ENCODE data around the gene GLYR1.
A peak's percentile ranks its signal among the peaks of the same experiment; 100 is the strongest.

GLYR1 gene

GRCh38 chr16:4805231-4805630 is 41.9 kb downstream of the GLYR1 start:
- DNase-seq (ENCODE audit: low spot score) = no peak

DNA sequence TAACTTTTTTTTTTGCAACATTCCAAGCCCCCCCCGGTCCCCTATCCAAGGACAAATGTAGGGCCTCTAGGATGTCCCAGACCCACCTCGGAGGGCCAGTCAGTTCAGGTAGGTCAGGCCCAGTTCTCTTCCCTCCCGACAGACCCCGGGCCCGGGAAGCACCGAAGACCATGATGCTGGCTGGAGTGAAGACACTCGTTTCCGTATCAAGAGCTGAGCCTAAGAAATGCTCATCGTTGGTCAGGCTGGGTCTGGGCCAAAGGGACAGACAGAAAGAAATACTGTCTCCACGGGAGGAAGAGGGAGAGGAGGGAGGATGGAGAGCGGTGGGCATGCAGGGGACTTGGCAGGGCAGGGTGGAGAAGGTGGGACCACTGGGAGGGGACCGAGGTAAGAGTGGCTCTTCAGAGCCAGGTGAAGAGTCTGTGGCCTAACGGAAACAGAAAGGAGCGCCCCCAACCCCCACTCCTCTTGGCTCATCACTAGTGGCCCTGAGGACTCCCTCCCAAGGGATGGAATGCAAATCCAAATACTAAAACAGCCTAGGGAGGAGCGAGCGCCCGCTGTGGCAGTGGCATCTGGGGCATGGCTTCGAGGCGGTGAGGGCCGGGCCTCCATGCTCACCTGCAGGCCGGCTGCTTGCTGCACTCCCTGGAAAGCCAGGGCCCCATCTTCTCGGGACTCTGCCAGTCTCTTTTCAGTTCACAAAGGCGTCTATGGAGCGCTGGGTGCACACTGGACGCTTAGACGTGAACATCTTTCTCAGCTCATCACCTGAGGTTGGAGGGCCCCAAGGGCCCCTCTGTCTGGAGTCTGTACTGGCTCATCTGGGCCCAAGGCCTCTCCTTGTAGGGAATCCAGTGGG is 43.0 kb downstream of the GLYR1 start:
- DNase-seq (ENCODE audit: low spot score) = no peak

- DNase-seq (ENCODE audit: low spot score) = no peak
These were observed 43.7 kb downstream of the GLYR1 start for GRCh38 chr16:4803401-4803844.

DNA sequence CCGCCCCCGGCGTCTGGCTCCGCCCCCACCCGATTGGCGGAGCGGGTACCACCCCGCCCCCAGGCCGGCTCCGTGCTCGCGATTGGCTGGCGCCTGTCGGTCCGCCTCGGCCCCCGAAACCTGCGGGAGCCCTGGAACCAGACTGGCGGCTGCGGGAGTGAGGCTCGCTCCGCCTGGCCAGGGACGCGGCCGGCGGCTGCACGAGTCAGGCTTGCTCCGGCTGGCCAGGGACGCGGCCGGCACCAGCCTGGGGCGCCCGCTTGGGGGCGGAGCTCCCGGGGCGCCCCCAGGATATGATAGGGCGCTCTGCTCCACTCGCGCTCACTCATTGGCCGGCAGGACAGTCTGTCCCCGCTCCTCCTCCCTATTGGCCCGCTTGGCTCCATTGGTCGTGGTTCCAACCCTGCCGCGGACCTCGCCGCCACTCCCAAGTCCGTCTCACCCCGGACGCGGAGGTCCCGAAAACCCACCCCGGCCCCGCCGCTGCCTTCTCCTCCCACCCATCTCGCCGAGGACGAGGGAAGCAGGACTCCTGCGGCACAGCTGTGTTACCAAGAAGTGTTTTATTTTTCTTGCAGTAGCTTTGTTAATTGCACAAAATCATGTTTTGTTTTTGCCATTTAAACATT is 44.3 kb downstream of the GLYR1 start:
- peak; percentile 94 for DNase-seq (ENCODE audit: low spot score)

DNA sequence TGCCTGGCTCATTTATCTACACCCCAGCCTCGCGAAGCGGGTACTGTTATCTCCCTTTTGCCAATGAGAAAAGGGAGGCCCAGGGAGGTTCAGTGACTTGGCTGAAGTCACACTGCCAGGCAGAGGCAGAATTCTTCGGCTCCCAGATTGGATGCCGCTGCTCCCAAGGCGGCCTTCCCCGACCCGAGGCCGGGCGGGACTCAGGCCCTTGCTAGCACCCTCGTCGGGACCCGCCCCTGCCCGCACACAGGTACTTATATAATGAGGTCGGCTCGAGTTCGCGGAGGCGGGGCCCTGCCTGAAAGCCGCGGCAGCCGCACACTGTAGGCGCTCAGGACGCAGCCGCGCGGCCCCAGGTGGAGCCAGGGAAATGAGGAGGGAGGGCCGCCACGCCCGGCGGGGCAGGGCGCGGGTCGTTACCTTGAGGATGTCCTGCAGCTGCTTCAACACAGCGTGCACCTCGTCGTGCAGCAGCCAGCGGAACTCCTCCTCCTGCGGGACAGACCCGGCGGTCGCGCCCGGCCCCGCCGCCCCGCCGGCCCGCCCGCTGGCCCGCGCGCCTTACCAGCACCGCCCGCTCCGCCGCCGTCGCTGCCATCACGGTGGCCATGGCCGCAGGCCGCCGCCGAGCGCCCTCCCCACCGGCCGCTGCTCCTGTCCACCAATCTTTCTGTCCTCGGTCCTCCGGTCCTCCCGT is 45.0 kb downstream of the GLYR1 start, which contains the start of gene ROGDI:
Gene ROGDI, minus strand, starts transcription at position 672 of the 697 bp plus-strand sequence. Its CDS starts 62 bp downstream, at position 610.
- DNase-seq (ENCODE audit: low spot score) = peak; percentile 80

DNA sequence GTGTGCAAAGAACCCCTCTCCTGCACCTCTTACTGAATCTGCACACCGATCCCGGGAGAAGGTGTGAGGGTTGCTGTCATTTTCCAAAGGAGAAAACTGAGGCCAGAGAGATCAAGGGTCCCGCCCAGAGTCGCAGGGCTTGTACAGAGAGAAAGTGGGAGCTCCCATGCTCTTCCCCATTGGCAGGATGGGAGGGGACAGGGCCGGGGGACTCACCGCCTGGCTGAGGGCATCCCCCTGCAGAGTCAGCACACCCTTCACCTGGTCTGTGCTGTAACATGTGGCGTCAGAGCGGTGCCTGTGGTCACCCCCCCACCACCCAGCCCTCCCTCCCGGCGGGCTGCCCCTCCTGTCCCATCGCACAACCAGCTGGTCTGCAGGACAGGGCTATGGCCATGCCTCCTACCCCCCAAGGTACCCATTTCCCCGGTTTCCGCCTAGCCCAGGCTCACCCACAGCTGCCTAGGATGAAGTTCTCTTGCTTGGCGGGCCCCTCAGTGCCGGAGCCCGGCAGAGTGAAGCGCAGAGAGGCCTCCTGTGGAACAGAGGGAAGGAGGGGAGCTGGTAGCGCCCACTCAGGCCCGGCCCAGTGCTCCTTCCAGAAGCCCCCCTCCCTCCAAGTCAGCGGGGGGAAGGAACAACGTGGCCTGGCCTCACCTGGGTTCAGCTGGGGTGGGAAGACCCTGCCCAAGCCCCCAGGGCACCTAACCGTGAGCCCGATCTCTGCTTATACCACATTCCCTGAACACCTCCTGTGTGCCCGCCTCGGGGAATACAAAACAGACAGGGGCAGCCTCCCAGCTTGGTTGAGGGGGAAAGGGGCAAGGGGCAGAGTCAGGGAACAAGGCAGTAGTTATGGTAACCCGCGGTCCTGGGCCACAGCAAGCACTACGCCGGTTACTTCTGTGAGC is 45.8 kb downstream of the GLYR1 start:
- DNase-seq (ENCODE audit: low spot score) = no peak

DNA sequence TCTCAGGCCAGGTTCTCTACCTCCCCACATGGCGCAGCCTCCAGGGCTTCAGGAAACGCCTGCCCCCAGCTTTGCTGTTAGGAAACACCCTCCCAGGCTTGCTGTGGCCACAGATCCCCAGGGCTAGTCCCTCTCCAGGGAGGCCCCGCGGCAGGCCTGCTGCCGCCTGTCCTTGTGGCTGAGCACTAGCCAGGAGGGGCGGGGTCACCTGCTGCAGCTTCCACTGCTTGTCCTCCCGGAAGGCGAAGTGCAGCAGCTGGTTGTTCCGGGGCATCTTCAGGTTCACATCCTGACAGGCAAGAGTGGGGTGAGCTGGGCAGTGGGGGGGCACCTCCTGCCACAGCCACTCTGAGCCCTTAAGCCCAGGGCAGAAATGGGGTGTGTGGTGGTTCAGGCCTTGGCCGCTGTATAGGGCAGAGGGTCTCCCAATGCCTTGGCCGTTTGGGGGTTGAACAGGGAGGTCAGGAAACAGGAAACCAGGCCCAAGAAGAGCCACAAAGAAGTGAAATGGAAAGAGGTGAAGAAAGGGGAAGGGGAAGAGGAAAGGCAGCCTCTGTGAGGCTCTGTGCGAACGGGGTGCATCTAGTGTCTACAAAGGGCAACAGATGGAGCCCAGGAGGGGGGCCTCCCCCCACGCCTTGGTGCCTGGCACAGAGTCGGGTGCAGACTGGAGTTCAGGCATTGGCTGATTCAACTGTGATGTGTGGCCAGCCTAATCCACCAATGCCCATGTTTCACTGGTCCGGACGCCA is 46.6 kb downstream of the GLYR1 start:
- no peak for DNase-seq (ENCODE audit: low spot score)

DNA sequence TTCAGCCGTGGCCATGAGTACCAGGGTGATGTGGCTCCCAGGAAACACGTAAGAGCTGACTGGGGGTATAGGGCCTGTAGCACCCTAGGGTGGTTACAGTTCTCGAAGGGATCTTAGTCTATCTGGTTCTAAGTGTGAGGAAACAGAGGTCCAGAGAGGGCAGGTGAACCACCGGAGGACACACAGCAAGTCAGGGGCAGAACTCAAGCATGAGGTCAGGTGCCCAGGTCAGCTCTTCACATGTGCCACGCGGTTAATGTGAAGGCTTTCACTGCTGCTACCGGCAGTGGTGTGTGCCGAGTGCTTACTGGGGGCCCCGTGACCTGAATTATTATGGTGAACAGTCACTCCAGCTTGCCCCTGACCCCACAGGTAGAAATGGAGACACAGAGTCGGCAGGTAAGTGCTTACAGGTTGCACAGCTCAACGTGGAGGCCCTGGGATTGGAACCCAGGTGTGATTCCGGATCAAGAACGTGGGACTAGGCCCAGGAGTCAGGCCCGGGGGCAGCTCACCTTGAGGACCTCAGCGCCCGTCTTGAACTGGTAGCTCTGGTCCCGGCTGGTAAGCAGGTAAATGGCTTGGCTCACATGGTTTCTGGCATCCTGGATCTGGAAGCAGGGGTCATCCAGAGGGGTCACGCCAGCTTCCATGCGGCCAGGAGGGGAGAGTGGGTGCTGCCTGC is 47.8 kb downstream of the GLYR1 start:
- DNase-seq (ENCODE audit: low spot score) = no peak

GRCh38 chr16:4798456-4798855 is 48.6 kb downstream of the GLYR1 start:
- DNase-seq (ENCODE audit: low spot score) = no peak

DNA sequence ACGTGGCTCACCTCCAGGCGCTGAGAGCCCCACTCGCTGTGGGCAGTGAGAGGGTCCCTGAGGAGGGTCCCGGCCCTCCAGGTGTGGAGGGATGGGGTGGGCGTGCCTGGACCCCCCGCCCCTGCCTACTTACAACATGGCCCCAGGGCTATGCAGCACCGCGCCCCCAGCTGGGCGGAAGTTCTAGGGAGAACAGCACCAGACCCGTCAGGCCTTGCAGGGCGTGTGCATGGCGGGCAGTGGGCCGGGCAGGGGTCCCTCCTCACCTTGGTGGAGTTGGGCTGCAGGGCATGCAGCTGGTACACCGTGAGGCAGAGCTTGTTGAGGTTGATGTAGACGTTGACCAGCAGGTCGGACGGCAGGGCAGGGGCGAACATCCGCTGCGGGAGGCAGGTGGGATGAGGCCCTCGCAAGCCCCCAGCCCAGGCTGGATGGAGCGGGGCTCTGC is 49.3 kb downstream of the GLYR1 start:
- no peak for DNase-seq (ENCODE audit: low spot score)

DNA sequence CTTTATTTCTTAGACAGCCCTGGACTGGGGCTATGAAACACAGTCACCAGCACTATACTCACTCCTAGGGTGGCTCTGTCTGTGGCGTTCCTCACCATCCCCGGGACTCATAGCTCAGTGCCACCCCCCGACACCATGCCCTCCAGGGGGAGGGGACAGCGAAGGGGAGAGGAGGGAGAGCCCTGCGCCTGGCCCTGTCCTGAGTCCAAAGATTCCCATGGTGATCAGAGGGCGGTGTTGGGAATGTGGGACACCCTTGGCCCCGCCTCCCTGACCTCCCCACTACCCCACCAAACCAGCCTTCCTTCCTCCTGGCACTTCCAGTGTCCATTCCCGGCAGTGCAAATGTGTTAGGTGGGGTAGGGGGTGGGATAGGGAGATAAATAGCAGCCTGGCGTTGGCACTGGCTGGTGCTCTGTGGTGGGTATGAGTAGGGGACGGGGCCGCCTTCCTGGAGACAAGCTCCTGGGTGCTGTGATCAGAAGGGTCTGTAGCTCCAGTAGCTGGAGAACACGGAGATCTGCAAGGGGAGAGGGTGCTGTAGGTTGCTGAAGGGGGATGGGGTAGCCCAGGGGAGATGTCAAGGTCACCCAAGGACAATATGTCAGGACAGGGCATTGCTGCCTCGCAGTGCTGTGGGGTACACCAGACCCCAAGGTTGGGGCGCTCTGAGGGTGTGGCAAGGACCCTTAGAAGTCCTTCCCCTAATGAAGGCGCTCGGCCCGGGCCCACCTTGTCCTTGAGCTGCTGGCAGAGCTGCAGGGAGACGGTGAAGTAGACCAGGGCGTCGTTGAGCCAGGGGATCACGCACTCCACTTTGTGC is 49.9 kb downstream of the GLYR1 start:
- DNase-seq (ENCODE audit: low spot score) = no peak

DNA sequence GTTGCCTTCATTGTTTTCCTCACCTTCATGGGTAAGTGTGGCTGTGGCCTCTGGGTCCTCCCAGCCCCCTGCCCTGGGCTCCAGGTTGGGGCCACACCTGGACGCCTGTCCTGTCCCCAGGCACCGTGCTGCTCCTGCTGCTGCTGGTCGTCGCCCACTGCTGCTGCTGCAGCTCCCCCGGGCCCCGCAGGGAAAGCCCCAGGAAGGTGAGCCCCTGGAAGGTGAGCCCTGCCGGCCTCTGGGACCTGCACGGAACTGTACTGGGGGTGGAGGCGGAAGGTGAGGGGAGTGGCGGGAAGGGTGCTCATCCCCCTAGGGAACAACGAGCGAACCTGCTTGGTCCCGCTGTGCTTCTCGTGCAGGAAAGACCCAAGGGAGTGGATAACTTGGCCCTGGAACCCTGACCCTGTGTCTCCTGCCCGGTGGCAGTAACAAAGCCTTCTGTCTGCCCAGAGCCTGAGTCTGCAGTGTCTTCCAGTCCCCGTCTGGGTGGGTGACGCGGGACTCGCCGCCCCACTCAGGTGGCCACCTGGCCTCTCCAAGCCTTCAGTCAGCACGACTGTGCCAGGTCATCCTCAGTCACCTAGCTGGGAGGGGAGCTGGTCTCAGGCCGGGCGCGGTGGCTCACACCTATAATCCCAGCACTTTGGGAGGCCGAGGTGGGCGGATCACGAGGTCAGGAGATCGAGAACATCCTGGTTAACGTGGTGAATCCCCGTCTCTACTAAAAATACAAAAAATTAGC is 51.1 kb downstream of the GLYR1 start:
- DNase-seq (ENCODE audit: low spot score) = no peak

- DNase-seq (ENCODE audit: low spot score) = no peak
These were observed 51.8 kb downstream of the GLYR1 start, which contains the start of gene SMIM22 for GRCh38 chr16:4795181-4795827. Gene SMIM22 (plus strand): TSS chr16:4795369. CDS start chr16:4795735, 366 bp downstream.

DNA sequence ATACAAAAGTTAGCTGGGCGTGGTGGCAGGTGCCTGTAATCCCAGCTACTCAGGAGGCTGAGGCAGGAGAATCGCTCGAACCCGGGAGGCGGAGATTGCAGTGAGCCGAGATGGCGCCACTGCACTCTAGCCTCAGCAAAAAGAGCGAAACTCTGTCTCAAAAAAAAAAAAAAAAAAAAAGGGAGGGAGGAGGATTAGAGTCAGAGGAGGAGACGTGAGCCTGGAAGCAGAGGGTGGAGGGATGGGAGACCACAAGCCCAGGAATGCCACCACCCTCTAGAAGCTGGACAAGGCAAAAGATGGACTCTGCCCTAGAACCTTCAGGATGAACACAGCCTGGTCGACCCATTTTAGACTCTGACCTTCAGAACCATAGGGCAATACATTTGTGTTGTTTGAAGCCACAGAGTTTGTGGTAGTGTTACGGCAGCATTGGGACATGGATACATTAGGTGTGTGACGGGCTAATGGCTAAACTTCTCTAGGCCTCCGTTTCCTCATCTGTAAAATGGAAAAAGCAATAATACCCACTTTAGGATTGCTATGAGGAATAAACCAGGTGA is 54.1 kb downstream of the GLYR1 start:
- DNase-seq (ENCODE audit: low spot score) = no peak

DNA sequence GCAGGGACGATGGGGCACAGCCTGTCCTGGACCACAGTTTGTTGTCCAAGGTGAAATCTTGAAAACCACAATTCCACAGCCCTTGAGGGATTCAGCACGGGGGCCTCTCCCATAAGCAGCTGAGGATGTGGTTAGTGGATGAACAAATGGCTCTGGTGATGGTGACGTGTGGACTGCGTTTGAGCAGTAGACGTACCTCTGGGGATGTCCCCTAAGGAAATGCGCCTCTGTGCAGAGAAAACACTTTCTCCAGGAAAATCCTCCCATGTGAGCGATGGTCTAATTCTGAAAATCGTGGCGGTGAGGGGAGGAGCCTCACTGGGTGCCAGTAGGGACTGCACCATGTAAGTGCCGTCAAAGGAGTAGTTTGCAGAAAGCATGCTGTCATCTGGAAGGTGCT is 56.2 kb downstream of the GLYR1 start:
- DNase-seq (ENCODE audit: low spot score) = no peak

DNA sequence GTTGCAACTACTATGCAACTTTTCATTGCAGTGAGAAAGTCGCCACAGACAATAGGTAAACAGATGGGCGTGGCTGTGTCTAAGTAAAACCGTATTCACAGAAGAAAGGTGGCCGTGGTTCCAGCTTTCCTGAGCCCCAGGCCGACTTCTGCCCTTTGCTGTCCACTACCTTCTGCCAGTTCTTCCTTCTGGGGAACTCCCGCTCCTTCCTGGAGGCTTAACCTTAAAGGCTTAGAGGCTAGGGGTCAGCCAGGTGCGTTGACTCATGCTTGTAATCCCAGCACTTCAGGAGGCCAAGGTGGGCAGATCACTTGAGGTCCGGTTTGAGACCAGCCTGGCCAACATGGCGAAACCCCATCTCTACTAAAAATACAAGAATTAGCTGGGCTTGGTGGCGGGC is 56.8 kb downstream of the GLYR1 start:
- DNase-seq (ENCODE audit: low spot score) = no peak

DNA sequence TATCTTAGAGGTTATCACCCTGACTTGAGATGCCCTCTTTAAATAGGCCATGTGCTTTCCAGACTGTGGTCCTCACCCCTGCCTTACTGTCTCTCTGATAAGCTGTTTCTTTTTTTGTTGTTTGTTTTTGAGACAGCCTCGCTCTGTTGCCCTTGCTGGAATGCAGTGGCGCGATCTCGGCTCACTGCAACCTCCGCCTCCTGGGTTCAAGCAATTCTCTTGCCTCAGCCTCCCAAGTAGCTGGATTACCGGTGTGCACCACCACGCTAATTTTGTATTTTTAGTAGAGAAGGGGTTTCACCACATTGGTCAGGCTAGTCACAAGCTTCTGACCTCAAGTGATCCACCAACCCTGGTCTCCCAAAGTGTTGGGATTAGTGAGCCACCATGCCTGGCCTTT is 58.2 kb downstream of the GLYR1 start:
- DNase-seq (ENCODE audit: low spot score) = no peak

DNA sequence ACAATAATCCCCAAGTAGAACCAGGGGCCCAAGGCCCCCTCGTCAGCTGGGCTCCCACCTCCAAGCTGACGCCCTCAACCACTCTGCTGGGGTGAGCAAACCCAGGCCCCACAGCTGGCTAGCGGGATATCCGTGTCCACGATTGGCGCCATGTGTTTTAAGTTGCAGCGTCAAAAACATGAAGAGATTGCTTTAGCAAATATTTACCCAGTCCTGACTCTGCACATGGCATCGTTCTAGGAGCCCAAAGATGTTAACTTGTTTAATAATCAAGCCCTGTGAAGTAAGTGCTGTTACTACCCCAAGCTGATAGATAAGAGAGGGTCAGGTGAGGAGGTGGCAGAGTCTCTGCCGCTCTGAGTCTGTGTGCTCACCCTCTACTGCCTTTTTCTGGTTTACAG is 58.6 kb downstream of the GLYR1 start:
- no peak for DNase-seq (ENCODE audit: low spot score)

Measured in HuH-7.5 (cell line).